ENCODE measurements around the gene HDAC1. TPM values are rescaled to one million over a fixed set of nuclear protein-coding genes. Genes with fewer than 3 reads are reported as not detected.

Gene HDAC1
- total RNA-seq: 67.6 and 76.9 TPM in 2 replicates
- polyA plus RNA-seq: 96.8 and 110 TPM in 2 replicates

GRCh38 chr1:32291708-32292538, at the start of gene HDAC1:
Gene HDAC1 (plus strand): TSS chr1:32292083. CDS start chr1:32292170, 87 bp downstream.
- no peaks in the 10 kb centered on the region for H3K27me3 ChIP-seq
- H3K4me1 ChIP-seq (ENCODE audit: low read depth): peaks cover 3% of the 10 kb centered on the region
- no peaks in the 10 kb centered on the region for H3K9me3 ChIP-seq (ENCODE audit: low read depth)
- no peak for TF ChIP-seq CTCF (IDR thresholded peaks at IDR 0.05; ENCODE audit: low read depth, low read length)
- peak; percentile 96 to 98 for DNase-seq (ENCODE audit: low read depth in 1 of 2, low spot score in 1 of 2)
- peak within 1 kb of the TSS; percentile 89 for H3K4me3 ChIP-seq
- peak within 1 kb of the TSS; percentile 5 for H3K27ac ChIP-seq
- no peaks in the 10 kb centered on the region for H3K36me3 ChIP-seq

- H3K4me3 ChIP-seq: no peak overlapping the region
- peak; percentile 36 to 38 for DNase-seq (ENCODE audit: low read depth in 1 of 2, low spot score in 1 of 2)
- no peak for TF ChIP-seq CTCF (IDR thresholded peaks at IDR 0.05; ENCODE audit: low read depth, low read length)
- peaks cover 10% of the 10 kb centered on the region for H3K4me1 ChIP-seq (ENCODE audit: low read depth)
- no peaks in the 10 kb centered on the region for H3K9me3 ChIP-seq (ENCODE audit: low read depth)
- H3K36me3 ChIP-seq: no peaks in the 10 kb centered on the region
- H3K27me3 ChIP-seq: no peaks in the 10 kb centered on the region
- no peak overlapping the region for H3K27ac ChIP-seq
Measured at GRCh38 chr1:32242341-32242851, 49.5 kb upstream of the HDAC1 start.

GRCh38 chr1:32246888-32247273, 45.0 kb upstream of the HDAC1 start, which contains the start of gene FAM167B:
Gene FAM167B (plus strand): TSS chr1:32247222. CDS start chr1:32247422, 200 bp downstream.
- peak in 1 of 2 donors; percentile 80 for DNase-seq (ENCODE audit: low read depth in 1 of 2, low spot score in 1 of 2)
- TF ChIP-seq CTCF (IDR thresholded peaks at IDR 0.05; ENCODE audit: low read depth, low read length): no peak
- Histone ChIP-seq H3K4me1 (ENCODE audit: low read depth) (peaks cover 11% of the 10 kb centered on the region), H3K36me3 (no peaks in the 10 kb centered on the region), H3K27me3 (no peaks in the 10 kb centered on the region), H3K27ac (no peak within 1 kb of the TSS), H3K4me3 (no peak within 1 kb of the TSS), H3K9me3 (ENCODE audit: low read depth) (no peaks in the 10 kb centered on the region)

- TF ChIP-seq CTCF (IDR thresholded peaks at IDR 0.05; ENCODE audit: low read depth, low read length): no peak
- no peak for DNase-seq (ENCODE audit: low read depth in 1 of 2, low spot score in 1 of 2)
- Histone ChIP-seq H3K36me3 (no peaks in the 10 kb centered on the region), H3K4me3 (no peak overlapping the region), H3K27me3 (no peaks in the 10 kb centered on the region), H3K4me1 (ENCODE audit: low read depth) (peaks cover 11% of the 10 kb centered on the region), H3K9me3 (ENCODE audit: low read depth) (no peaks in the 10 kb centered on the region), H3K27ac (no peak overlapping the region)
Measured at GRCh38 chr1:32247452-32247851, 44.4 kb upstream of the HDAC1 start.

GRCh38 chr1:32247983-32248889, 43.6 kb upstream of the HDAC1 start:
- Histone ChIP-seq H3K9me3 (ENCODE audit: low read depth) (no peaks in the 10 kb centered on the region), H3K4me1 (ENCODE audit: low read depth) (peaks cover 11% of the 10 kb centered on the region), H3K27ac (no peak overlapping the region), H3K36me3 (no peaks in the 10 kb centered on the region), H3K4me3 (no peak overlapping the region), H3K27me3 (no peaks in the 10 kb centered on the region)
- DNase-seq (ENCODE audit: low read depth in 1 of 2, low spot score in 1 of 2): peak; percentile 75 to 76
- peak; percentile 84 for TF ChIP-seq CTCF (IDR thresholded peaks at IDR 0.05; ENCODE audit: low read depth, low read length)

All from cardiac muscle cell (in vitro differentiated cells and primary cell).